NCI-H2196 (cell line): ENCODE measurements around the gene NLK.

Experiments used
- DNase-seq: peaks from one replicate; lab custom pipeline; 2025; ENCODE audit not compliant: unreplicated experiment; lab: John Stamatoyannopoulos, UW

The NLK gene

GRCh38 chr17:28112181-28112580 lies 69.7 kb downstream of the NLK start:
- no peak for DNase-seq

- no peak for DNase-seq
Measured at GRCh38 chr17:28112606-28113005, 70.1 kb downstream of the NLK start.

DNA sequence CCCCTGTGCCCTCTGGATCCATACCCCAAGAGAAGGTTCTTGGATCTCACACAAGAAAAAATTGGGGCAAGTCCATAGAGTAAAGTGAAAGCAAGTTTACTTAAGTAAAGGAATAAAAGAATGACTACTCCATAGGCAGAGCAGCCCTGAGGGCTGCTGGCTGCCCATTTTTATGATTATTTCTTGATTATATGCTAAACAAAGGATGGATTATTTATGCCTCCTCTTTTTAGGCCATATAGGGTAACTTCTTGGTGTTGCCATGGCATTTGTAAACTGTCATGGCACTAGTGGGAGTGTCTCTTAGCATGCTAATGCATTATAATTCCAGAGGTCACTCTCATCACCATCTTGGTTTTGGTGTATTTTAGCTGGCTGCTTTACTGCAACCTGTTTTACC lies 70.8 kb downstream of the NLK start:
- DNase-seq = no peak

GRCh38 chr17:28115046-28115445 lies 72.6 kb downstream of the NLK start:
- no peak for DNase-seq

DNA sequence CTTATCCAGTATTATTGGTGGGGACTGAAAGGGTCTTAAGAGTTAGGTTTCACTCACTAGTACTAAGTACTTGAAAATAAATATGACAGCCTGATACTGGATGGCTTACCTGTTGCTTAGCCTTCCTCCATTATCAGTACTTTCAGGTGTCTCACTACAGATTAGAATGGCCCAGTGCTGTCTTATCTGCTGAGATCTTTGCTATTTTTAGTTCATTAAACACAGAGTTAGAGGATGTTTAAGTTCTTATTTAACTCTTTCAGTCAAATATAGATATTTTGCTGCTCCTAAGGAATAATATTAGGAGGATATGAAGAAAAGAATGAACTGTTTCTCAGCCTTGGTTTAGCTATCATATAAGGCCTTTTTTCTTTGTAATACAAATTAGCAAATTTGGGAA lies 74.8 kb downstream of the NLK start:
- no peak for DNase-seq

- no peak for DNase-seq
Measured at GRCh38 chr17:28118362-28118761, 75.9 kb downstream of the NLK start.

- DNase-seq = no peak
Measured at GRCh38 chr17:28119046-28119445, 76.6 kb downstream of the NLK start.

GRCh38 chr17:28119560-28119959 lies 77.1 kb downstream of the NLK start:
- DNase-seq = no peak

DNA sequence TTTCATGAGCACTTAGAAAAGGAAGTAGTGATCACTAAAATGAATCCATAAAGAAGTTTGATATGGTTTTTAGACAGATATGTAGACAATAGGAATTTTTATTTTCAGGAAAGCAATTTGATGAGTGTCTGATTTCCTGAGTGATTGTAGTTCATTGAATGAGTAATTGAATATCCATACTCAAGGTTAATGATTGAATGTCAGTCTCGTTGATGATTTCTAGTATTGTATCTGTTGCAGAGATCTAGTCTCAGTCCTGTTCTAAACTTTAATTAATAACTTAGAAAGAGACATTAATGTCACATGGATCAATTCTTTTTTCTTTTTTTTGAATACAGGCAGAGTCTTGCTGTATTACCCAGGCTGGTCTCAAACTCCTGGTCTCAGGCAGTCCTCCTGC lies 78.3 kb downstream of the NLK start:
- no peak for DNase-seq

DNA sequence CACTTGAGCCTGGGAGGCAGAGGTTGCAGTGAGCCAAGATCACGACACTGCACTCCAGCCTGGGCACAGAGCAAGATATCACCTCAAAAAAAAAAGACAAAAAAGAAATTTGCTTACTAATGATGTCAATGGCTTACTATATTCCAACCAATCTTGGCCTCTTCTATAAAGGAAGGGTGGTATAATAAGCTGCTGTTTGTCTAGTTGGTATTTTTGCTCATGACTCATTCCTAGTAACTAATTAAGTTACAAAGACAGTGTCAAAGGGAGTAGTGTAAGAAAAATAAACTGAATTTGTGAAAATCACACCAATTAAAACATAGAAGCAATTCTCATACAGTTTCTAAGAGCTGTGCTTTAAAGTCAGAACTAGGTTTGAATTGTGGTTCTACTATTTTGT lies 82.5 kb downstream of the NLK start:
- no peak for DNase-seq

GRCh38 chr17:28125526-28126378 lies 83.3 kb downstream of the NLK start:
- no peak for DNase-seq

DNA sequence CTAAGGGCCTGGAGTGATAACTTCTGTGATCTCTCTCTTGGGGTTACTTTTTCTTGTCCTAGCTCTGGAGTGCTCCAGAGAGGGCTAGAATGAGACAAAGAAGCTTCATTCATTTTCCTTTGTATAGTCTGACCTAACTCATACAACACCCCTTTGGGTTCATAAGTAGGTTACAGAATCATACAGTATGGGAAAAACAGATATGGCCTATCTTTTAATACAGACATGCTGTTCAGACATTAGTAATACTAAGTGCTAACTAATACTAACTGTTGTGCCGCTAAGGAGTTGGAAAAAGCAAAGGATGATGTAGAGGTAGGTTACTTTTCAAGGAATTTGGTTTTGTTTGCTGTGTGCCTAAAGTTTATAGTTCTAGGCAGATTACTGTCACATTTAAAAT lies 84.7 kb downstream of the NLK start:
- no peak for DNase-seq

DNA sequence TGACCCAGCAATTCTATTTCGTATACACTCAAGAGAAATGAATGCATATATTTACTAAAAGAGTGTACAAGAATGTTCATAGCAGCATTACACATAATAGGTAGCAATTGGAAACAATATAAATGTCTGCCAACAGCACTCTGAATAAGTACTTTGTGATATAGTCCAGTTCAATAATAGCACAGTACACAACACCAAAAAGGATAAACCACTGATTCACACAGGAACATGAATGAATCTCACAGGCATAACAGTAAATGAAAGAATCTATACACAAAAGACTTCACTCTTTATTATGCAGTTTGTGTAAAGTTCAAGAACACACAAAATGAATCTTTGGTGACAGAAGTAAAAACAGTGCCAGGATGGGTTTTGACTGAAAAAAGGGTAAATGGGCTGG lies 86.3 kb downstream of the NLK start:
- DNase-seq = no peak

GRCh38 chr17:28130472-28130871 lies 88.0 kb downstream of the NLK start:
- no peak for DNase-seq

DNA sequence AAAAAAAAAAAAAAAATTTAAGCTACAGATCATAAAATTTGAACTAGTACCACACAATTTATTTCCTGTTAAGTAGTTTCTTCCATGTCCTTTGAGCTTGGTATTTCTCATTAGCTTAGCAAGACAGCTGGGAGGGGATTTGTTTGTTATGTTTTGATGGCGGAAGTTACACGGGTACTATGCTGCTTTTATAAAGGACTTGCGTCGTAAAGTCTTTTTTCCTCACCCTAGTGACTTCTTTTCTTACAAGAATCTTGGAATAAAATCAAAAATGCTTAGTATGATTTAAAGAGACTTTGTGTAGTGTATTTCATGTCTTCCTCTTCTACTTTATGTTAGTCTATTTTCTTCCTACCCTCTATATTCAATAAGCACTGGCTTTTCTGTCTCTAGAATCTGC lies 89.1 kb downstream of the NLK start:
- no peak for DNase-seq

DNA sequence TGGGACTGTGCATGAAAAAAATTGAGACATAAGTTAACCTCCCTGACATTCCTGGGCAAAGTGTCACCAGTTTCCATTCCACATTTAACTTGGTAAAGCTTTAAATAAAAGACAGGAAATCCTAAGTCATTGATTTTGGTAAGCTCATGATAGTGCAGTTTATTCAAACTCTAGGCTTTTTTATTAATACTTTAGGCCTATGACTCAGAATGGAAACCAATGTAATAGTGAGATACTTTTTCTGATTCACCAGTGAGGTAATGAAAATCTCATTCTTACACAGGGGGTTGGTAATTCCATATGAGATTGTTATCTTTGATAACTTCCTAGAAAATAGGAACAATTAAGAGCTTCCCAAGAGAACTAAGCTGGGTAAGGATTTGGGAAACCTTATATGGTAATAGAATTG lies 91.1 kb downstream of the NLK start:
- DNase-seq = no peak

DNA sequence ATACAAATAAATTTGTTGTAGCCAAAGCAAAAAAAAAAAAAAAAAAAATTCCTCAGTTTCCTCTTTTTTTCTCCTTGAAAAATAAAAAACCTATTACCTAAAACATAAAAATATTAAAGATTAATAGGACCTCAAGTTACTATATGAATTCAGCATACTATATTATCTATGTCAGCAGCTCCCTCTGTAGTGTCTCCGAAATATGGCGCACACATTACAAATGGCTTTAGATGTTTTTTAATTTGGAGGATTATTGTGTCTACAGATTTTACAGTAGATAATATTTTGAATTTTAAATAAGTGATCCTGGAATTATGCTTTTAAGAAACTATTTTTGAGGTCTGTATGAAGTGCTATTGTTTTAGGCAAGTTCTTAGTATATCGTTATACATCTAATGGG lies 94.4 kb downstream of the NLK start:
- DNase-seq = no peak

DNA sequence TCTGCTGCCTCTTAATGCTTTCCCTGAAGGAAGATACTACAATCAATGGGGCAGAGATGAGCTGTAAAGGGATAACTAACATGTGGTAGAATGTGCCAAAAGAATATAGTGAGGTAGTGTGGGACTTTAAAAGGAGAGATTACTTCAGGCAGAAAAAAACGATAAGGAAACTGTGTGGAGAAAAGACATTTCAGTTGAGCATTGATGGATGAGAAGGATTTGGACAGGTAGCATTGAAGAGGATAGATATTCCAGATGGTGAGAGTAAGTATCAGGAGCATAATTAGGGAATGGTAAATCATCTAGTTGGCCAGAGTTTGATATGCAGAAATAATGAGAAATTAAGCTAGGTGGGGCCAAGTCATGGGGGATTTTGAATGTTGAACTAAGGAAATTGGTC lies 97.3 kb downstream of the NLK start:
- no peak for DNase-seq

GRCh38 chr17:28141313-28141712 lies 98.8 kb downstream of the NLK start:
- no peak for DNase-seq

DNA sequence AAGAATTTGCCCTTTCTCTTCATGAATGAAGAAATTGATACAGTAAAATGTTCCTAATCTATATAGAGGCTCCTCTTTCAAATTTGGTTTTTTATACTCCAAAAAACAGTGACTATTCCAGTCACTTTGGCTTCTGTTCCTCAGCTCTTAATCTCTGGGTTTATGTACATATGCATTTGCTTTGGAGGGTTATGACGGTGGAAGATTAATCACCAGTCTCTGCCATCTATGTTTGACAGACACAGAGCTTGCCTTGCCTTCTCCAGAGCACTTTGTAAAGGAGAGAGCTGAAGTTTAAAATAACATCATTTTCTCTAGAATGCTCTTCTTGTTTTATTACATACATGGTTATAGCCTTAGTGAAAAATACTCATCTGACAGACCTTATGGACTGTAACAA lies 99.3 kb downstream of the NLK start:
- DNase-seq = no peak

- no peak for DNase-seq
Measured at GRCh38 chr17:28142305-28142704, 99.8 kb downstream of the NLK start.

- DNase-seq = no peak
Measured at GRCh38 chr17:28144019-28144418, 101.5 kb downstream of the NLK start.

DNA sequence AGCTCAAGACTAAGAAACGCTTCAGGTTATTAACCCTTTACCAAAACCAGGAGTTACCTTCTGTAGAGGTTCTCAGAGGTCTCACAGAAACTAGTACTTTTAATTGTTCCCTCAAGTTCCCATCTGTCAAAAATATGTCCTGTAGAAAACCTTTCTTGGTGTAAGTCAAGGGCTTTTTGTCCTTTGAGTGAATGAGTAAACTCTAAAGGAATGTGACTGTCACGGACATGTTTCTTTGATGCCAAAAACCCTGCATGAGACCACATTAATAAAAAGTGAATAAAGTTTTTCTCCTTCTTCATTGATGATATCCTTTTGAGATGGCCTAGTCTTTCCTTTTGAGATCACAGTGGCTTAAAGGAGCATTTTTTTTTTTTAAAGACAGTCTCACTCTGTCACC lies 102.9 kb downstream of the NLK start:
- no peak for DNase-seq
